SK-MEL-5 (cell line): ENCODE measurements around the gene VEZT. TPM values are rescaled to one million over a fixed set of nuclear protein-coding genes. Genes with fewer than 3 reads are reported as not detected.
"Not testable (repeated sequence)": the region's sequence is repeated elsewhere in the genome, so short reads cannot be mapped to it uniquely, and the experiment has no call there.

Source experiments
- DNase-seq: peaks from one replicate; pipeline ENCODE4 v3.0.0-alpha.2; 2016; ENCODE audit warnings: low read depth, low spot score
- in situ Hi-C: cut with HindIII; loops from 2 replicates; pipeline ENCODE4 v1.10.0; 2016; ENCODE audit warnings: low sequenced_read_pairs, high pct_unique_total_duplicates, low pct_unique_long_range_greater_than_20kb
- total RNA-seq: library from RNA; depleted of rRNA; stranded (reverse); fragments of >200 nt; shearing (Covaris generic); gene quantifications from 2 replicates; pipeline ENCODE4 v1.2.3, GENCODE V29; 2014

The VEZT gene
- total RNA-seq, 1 experiment from 2014 or later: 43.9 TPM

- DNase-seq, in situ Hi-C loops: not testable (repeated sequence)
Observed at GRCh38 chr12:95239835-95240234, 22.2 kb downstream of the VEZT start.

GRCh38 chr12:95240556-95240955, 22.9 kb downstream of the VEZT start:
- in situ Hi-C loops: no loop called here
- DNase-seq: no peak

- DNase-seq, in situ Hi-C loops: not testable (repeated sequence)
Observed at GRCh38 chr12:95241138-95241537, 23.5 kb downstream of the VEZT start.

- DNase-seq: no peak
- in situ Hi-C loops: no loop called here
Observed at GRCh38 chr12:95241761-95242506, 24.3 kb downstream of the VEZT start.

- no peak for DNase-seq
- in situ Hi-C loops: no loop called here
Observed at GRCh38 chr12:95243497-95244183, 26.0 kb downstream of the VEZT start.

GRCh38 chr12:95244350-95244749, 26.7 kb downstream of the VEZT start:
- in situ Hi-C loops: no loop called here
- no peak for DNase-seq

GRCh38 chr12:95248095-95248494, 30.5 kb downstream of the VEZT start:
- in situ Hi-C loops: no loop called here
- no peak for DNase-seq

GRCh38 chr12:95248604-95249360, 31.2 kb downstream of the VEZT start:
- no peak for DNase-seq
- in situ Hi-C loops: no loop called here

- DNase-seq: no peak
- in situ Hi-C loops: no loop called here
Observed at GRCh38 chr12:95253386-95253785, 35.8 kb downstream of the VEZT start.

GRCh38 chr12:95257541-95257940, 39.9 kb downstream of the VEZT start:
- in situ Hi-C loops: no loop called here
- no peak for DNase-seq

GRCh38 chr12:95258151-95258550, 40.5 kb downstream of the VEZT start:
- no peak for DNase-seq
- in situ Hi-C loops: no loop called here

- in situ Hi-C loops: no loop called here
- no peak for DNase-seq
Observed at GRCh38 chr12:95258803-95259202, 41.2 kb downstream of the VEZT start.

- no peak for DNase-seq
- in situ Hi-C loops: no loop called here
Observed at GRCh38 chr12:95259368-95259767, 41.8 kb downstream of the VEZT start.

GRCh38 chr12:95261109-95261508, 43.5 kb downstream of the VEZT start:
- DNase-seq: no peak
- in situ Hi-C loops: no loop called here

GRCh38 chr12:95262808-95263207, 45.2 kb downstream of the VEZT start:
- DNase-seq: no peak
- in situ Hi-C loops: no loop called here

GRCh38 chr12:95265765-95266164, 48.2 kb downstream of the VEZT start:
- DNase-seq: no peak
- in situ Hi-C loops: no loop called here

GRCh38 chr12:95266254-95266653, 48.6 kb downstream of the VEZT start:
- in situ Hi-C loops: no loop called here
- DNase-seq: no peak

GRCh38 chr12:95269892-95270291, 52.3 kb downstream of the VEZT start:
- DNase-seq: no peak
- in situ Hi-C loops: no loop called here
